ENCODE results near the gene ZKSCAN8. TPM values are rescaled to one million over a fixed set of nuclear protein-coding genes. Genes with fewer than 3 reads are reported as not detected.

Gene ZKSCAN8
- total RNA-seq, 1 experiment from 2014 or later: 29.4 TPM

DNA sequence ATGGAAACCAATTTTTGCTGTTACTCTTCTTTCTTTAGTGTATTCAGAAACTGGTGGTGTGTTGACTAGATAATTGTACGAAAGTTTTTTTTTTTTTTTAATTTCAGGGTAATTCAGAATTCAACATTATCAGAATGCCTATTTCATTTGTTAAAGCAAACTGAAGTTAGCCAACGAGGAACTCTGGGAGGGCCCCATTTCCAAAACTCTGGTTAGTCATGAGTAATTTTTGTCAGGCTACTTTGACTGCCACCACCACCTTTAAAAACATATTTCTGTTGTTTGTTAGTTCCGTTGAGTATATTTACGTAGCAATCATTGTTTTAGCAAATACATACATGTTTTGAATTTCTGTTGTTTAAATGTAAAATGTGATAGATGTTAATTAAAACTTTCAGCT, 763 bp downstream of the ZKSCAN8 start:
- BruUV-seq (replicated peaks): no TSS peak
- H3K4me3 ChIP-seq (ENCODE audit: low read depth, low read length, poor library complexity, severe bottlenecking): peak overlapping the region; percentile 89
- ChIA-PET POLR2A (ENCODE audit: low non-redundant PET) (no interaction called here), CTCF (interaction anchor here (1.4 kb wide), 1 partner anchor 214 kb away, joined by 5 read pairs; no protein-coding TSS in a partner anchor)
- peaks cover 14% of the 10 kb centered on the region for H3K4me1 ChIP-seq (ENCODE audit: insufficient read depth, low read length, poor library complexity, severe bottlenecking)
- DNase-seq (ENCODE audit: low spot score): no peak
- intact Hi-C loops (cut with micrococcal nuclease; ENCODE audit: unreplicated experiment): loop anchor here (5.0 kb wide), 1 partner anchor 65 kb away; no protein-coding TSS in a partner anchor
- H3K27me3 ChIP-seq (replicated peaks; ENCODE audit: insufficient read depth, low read depth, low read length, poor library complexity): no peaks in the 10 kb centered on the region
- no peaks in the 10 kb centered on the region for H3K9me3 ChIP-seq (ENCODE audit: low read depth, low read length, poor library complexity, severe bottlenecking)
- H3K27ac ChIP-seq (ENCODE audit: low read depth, low read length, poor library complexity, severe bottlenecking): peak overlapping the region; percentile 72
- H3K36me3 ChIP-seq (ENCODE audit: insufficient read depth, low read length, poor library complexity, severe bottlenecking): peaks cover 24% of the 10 kb centered on the region
- TF ChIP-seq, protein P1, sequence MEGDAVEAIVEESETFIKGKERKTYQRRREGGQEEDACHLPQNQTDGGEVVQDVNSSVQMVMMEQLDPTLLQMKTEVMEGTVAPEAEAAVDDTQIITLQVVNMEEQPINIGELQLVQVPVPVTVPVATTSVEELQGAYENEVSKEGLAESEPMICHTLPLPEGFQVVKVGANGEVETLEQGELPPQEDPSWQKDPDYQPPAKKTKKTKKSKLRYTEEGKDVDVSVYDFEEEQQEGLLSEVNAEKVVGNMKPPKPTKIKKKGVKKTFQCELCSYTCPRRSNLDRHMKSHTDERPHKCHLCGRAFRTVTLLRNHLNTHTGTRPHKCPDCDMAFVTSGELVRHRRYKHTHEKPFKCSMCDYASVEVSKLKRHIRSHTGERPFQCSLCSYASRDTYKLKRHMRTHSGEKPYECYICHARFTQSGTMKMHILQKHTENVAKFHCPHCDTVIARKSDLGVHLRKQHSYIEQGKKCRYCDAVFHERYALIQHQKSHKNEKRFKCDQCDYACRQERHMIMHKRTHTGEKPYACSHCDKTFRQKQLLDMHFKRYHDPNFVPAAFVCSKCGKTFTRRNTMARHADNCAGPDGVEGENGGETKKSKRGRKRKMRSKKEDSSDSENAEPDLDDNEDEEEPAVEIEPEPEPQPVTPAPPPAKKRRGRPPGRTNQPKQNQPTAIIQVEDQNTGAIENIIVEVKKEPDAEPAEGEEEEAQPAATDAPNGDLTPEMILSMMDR (conservative IDR thresholded peaks at IDR 0.05; ENCODE audit: low read depth, low read length): no peak
- no peak for TF ChIP-seq EZH2 (IDR thresholded peaks at IDR 0.05; ENCODE audit: borderline replicate concordance, low read depth, low read length, poor library complexity, severe bottlenecking)

DNA sequence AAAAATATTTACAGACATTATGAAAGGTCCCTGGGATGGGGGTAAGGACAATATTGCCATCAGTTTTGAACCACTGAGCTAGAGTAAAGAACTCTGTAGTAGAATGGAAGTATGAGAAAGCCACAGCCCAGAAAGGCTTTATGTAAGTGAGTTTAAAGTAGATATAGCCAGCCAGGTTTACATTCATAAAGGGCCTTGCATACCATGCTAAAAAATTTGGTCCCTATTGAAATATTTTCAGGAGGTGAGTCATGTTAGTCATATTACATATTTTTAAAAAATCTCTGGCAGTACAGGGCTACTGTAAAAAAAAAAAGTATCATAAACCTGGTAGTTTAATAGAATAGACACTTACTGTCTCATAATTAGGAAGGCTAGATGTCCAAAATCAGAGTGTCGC, 3.5 kb downstream of the ZKSCAN8 start:
- CTCF ChIA-PET: no interaction called here
- no peaks in the 10 kb centered on the region for H3K9me3 ChIP-seq (ENCODE audit: low read depth, low read length, poor library complexity, severe bottlenecking)
- POLR2A ChIA-PET (ENCODE audit: low non-redundant PET): no interaction called here
- H3K4me3 ChIP-seq (ENCODE audit: low read depth, low read length, poor library complexity, severe bottlenecking): no peak overlapping the region
- DNase-seq (ENCODE audit: low spot score): no peak
- H3K27ac ChIP-seq (ENCODE audit: low read depth, low read length, poor library complexity, severe bottlenecking): no peak overlapping the region
- no peak for TF ChIP-seq EZH2 (IDR thresholded peaks at IDR 0.05; ENCODE audit: borderline replicate concordance, low read depth, low read length, poor library complexity, severe bottlenecking)
- TF ChIP-seq, protein P1 (conservative IDR thresholded peaks at IDR 0.05; ENCODE audit: low read depth, low read length): no peak
- H3K4me1 ChIP-seq (ENCODE audit: insufficient read depth, low read length, poor library complexity, severe bottlenecking): peaks cover 5% of the 10 kb centered on the region
- H3K36me3 ChIP-seq (ENCODE audit: insufficient read depth, low read length, poor library complexity, severe bottlenecking): peaks cover 52% of the 10 kb centered on the region
- intact Hi-C loops (cut with micrococcal nuclease; ENCODE audit: unreplicated experiment): no loop called here
- no peaks in the 10 kb centered on the region for H3K27me3 ChIP-seq (replicated peaks; ENCODE audit: insufficient read depth, low read depth, low read length, poor library complexity)
- no TSS peak for BruUV-seq (replicated peaks)

DNA sequence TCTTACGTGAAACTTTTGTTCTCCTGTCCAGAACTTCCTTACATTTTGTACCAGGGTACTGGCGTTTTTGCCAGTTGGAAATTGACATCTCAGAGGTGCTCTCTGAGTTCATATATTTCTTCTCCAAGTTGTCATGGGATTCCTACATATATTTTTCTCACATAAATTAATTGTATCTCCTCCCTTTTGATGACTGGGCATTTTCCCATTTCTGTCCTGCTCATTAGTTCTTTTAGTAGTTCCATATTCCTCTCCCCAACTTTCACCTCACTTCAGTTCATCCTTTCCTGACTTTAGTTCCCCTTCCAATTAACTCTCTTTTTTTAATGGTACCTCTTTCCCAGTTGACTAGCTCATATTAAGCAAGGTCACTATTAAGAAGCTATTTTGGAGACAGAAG, 10.8 kb downstream of the ZKSCAN8 start:
- Histone ChIP-seq H3K36me3 (ENCODE audit: insufficient read depth, low read length, poor library complexity, severe bottlenecking) (peaks cover 82% of the 10 kb centered on the region), H3K27me3 (replicated peaks; ENCODE audit: insufficient read depth, low read depth, low read length, poor library complexity) (no peaks in the 10 kb centered on the region), H3K4me1 (ENCODE audit: insufficient read depth, low read length, poor library complexity, severe bottlenecking) (no peaks in the 10 kb centered on the region), H3K9me3 (ENCODE audit: low read depth, low read length, poor library complexity, severe bottlenecking) (peaks cover 28% of the 10 kb centered on the region), H3K27ac (ENCODE audit: low read depth, low read length, poor library complexity, severe bottlenecking) (no peak overlapping the region), H3K4me3 (ENCODE audit: low read depth, low read length, poor library complexity, severe bottlenecking) (no peak overlapping the region)
- CTCF ChIA-PET: no interaction called here
- POLR2A ChIA-PET (ENCODE audit: low non-redundant PET): no interaction called here
- intact Hi-C loops (cut with micrococcal nuclease; ENCODE audit: unreplicated experiment): no loop called here
- no TSS peak for BruUV-seq (replicated peaks)
- TF ChIP-seq, protein P1 (conservative IDR thresholded peaks at IDR 0.05; ENCODE audit: low read depth, low read length): no peak
- no peak for TF ChIP-seq EZH2 (IDR thresholded peaks at IDR 0.05; ENCODE audit: borderline replicate concordance, low read depth, low read length, poor library complexity, severe bottlenecking)
- no peak for DNase-seq (ENCODE audit: low spot score)
